Lower leg skin (tissue), 3 donors: ENCODE measurements around the gene DCBLD2.

Source experiments
- CTCF ChIP-seq, 3 donors: fragments of 450-650 bp; IDR thresholded peaks; one replicate each; pipeline ENCODE4 v1.5.1; 2016; ENCODE audit warnings: antibody characterized with exemption in 3 of 3, mild to moderate bottlenecking in 3 of 3, moderate library complexity in 2 of 3
- POLR2A ChIP-seq, 2 donors: fragments of 450-650 bp; IDR thresholded peaks; one replicate each; pipeline ENCODE4 v1.6.1; 2016 to 2017; ENCODE audit warnings: antibody characterized with exemption in 2 of 2, mild to moderate bottlenecking in 1 of 2, moderate library complexity in 1 of 2

GRCh38 chr3:98903099-98903498, 1.6 kb upstream of the DCBLD2 start:
- no peak for TF ChIP-seq CTCF (IDR thresholded peaks at IDR 0.05)
- no peak for TF ChIP-seq POLR2A (IDR thresholded peaks at IDR 0.05)
